Prostate gland (tissue), 2 donors: ENCODE data around the gene GGNBP2.

Source experiments
- POLR2A ChIP-seq: fragments of 450-650 bp; IDR thresholded peaks from one replicate; pipeline ENCODE4 v1.6.1; 2016; ENCODE audit warnings: antibody characterized with exemption, mild to moderate bottlenecking
- TF ChIP-seq, protein P1 (sequence below), 4 experiments: fragments of 200-600 bp in 2 of 4; fragments of 450-650 bp in 2 of 4; sonication (generic) in 2 of 4; IDR thresholded peaks; 1 replicate in 3 of 4; 2 replicates in 1 of 4; pipeline ENCODE4 v1.5.1; 2016 to 2019; ENCODE audit warnings: antibody characterized with exemption in 4 of 4, mild to moderate bottlenecking in 2 of 4, moderate library complexity in 2 of 4

DNA sequence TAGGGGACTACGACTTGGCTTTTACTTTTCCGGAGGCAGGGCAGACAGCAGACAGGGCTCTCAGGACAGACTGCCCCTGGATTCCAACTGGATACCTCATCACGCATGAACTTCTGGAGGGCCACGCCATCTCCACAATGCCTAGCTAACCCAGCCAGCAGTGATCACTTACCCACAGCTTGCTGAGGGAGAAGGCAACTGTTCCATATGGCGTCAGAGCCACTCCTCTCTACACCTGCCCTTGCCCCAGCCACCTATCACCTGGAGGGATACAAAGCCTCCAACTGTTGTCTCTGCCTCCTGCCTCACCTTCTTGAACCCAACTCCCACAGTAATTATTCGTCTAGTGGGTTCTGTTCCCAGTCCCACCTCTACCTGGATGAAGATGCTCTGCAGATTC, 18.8 kb upstream of the GGNBP2 start:
- TF ChIP-seq POLR2A, result no peak
- TF ChIP-seq, protein P1, sequence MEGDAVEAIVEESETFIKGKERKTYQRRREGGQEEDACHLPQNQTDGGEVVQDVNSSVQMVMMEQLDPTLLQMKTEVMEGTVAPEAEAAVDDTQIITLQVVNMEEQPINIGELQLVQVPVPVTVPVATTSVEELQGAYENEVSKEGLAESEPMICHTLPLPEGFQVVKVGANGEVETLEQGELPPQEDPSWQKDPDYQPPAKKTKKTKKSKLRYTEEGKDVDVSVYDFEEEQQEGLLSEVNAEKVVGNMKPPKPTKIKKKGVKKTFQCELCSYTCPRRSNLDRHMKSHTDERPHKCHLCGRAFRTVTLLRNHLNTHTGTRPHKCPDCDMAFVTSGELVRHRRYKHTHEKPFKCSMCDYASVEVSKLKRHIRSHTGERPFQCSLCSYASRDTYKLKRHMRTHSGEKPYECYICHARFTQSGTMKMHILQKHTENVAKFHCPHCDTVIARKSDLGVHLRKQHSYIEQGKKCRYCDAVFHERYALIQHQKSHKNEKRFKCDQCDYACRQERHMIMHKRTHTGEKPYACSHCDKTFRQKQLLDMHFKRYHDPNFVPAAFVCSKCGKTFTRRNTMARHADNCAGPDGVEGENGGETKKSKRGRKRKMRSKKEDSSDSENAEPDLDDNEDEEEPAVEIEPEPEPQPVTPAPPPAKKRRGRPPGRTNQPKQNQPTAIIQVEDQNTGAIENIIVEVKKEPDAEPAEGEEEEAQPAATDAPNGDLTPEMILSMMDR (IDR thresholded peaks at IDR 0.05), result no peak
